ENCODE measurements around the gene ARRDC1.

DNA sequence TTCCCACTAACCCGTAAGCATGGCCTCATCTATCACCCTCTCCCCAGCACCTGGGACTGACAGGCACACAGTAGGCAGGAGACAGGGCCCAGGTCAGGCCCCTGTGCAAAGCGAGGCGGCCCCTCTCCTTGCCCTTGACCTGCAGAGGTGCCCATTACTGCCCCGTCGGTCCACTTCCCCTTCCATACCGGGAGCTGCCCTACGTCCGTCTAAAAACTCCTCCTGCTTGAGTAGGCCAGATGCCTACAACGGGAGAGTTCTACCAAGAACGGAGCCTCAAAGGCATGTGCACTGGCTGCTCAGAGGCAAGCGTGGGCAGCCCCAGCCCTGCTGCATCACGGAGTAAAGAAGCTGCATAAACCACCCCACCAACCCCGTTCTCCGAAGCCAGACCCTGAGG lies 22.1 kb upstream of the ARRDC1 start:
- TF ChIP-seq EZH2 (IDR thresholded peaks at IDR 0.05) (no peak), POLR2AphosphoS5 (IDR thresholded peaks at IDR 0.05; ENCODE audit: borderline replicate concordance, low read depth, low read length) (no peak), FOXP2 (optimal IDR thresholded peaks at IDR 0.05; ENCODE audit: control extremely low read depth, extremely low read length, insufficient read depth) (no peak)

Data from SK-N-MC (cell line).